ENCODE measurements around the gene OR6C68.
A peak's percentile ranks its signal among the peaks of the same experiment; 100 is the strongest.

Gene OR6C68

DNA sequence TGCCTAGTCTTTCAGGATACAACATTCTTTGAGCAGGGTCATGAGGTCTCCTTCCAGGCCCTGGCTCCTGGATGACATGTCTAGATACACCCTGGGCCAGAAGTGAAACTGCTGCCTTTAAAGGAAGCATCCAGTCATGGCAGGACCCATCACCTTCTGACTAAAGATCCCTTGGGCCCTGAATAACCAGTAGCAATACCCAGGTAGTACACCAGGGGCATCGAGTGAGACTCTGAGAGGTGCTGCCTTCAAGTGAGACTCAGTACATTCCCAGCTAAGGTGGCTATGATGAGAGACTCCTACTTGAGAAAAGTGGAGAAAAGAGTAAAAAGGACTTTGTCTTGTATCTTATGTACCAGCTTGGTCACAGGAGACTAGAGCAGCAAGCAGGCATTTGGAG lies 23.5 kb downstream of the OR6C68 start:
- H3K9me2 ChIP-seq (ENCODE audit: low read depth, low read length), result no peaks in the 10 kb centered on the region
- H3K4me3 ChIP-seq (ENCODE audit: low read depth, low read length, poor library complexity, severe bottlenecking), result no peak overlapping the region
- no peaks in the 10 kb centered on the region for H3K36me3 ChIP-seq (ENCODE audit: insufficient read depth, low read length)
- no peaks in the 10 kb centered on the region for H4K20me1 ChIP-seq (ENCODE audit: insufficient read depth, low read length)
- H3K79me2 ChIP-seq (ENCODE audit: insufficient read depth, low read length), result no peaks in the 10 kb centered on the region
- TF ChIP-seq, protein P1, sequence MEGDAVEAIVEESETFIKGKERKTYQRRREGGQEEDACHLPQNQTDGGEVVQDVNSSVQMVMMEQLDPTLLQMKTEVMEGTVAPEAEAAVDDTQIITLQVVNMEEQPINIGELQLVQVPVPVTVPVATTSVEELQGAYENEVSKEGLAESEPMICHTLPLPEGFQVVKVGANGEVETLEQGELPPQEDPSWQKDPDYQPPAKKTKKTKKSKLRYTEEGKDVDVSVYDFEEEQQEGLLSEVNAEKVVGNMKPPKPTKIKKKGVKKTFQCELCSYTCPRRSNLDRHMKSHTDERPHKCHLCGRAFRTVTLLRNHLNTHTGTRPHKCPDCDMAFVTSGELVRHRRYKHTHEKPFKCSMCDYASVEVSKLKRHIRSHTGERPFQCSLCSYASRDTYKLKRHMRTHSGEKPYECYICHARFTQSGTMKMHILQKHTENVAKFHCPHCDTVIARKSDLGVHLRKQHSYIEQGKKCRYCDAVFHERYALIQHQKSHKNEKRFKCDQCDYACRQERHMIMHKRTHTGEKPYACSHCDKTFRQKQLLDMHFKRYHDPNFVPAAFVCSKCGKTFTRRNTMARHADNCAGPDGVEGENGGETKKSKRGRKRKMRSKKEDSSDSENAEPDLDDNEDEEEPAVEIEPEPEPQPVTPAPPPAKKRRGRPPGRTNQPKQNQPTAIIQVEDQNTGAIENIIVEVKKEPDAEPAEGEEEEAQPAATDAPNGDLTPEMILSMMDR (IDR thresholded peaks at IDR 0.05; ENCODE audit: low read length), result peak; percentile 9; the same call in 1 of the 2 replicates
- TF ChIP-seq EZH2 (IDR thresholded peaks at IDR 0.05; ENCODE audit: borderline replicate concordance, low read length), result no peak
- no peaks in the 10 kb centered on the region for H3K4me1 ChIP-seq (ENCODE audit: insufficient read depth, low read length, severe bottlenecking)
- no peak overlapping the region for H3K27ac ChIP-seq (ENCODE audit: low read depth, low read length, poor library complexity, severe bottlenecking)
- H2AFZ ChIP-seq (ENCODE audit: low read length), result no peak overlapping the region
- H3K9ac ChIP-seq (ENCODE audit: low read length), result no peak overlapping the region
- no peak overlapping the region for H3K4me2 ChIP-seq (ENCODE audit: low read length)
- no peaks in the 10 kb centered on the region for H3K27me3 ChIP-seq (ENCODE audit: insufficient read depth, low read length)
- no peaks in the 10 kb centered on the region for H3F3A ChIP-seq (ENCODE audit: insufficient read depth, low read length)
- no peaks in the 10 kb centered on the region for H3K9me3 ChIP-seq (ENCODE audit: low read length)

GRCh38 chr12:55516391-55516790 lies 24.2 kb downstream of the OR6C68 start:
- no peaks in the 10 kb centered on the region for H3K79me2 ChIP-seq (ENCODE audit: insufficient read depth, low read length)
- no peak overlapping the region for H3K9ac ChIP-seq (ENCODE audit: low read length)
- no peaks in the 10 kb centered on the region for H3K4me1 ChIP-seq (ENCODE audit: insufficient read depth, low read length, severe bottlenecking)
- no peaks in the 10 kb centered on the region for H3K27me3 ChIP-seq (ENCODE audit: insufficient read depth, low read length)
- no peaks in the 10 kb centered on the region for H3K9me3 ChIP-seq (ENCODE audit: low read length)
- H4K20me1 ChIP-seq (ENCODE audit: insufficient read depth, low read length), result no peaks in the 10 kb centered on the region
- no peaks in the 10 kb centered on the region for H3F3A ChIP-seq (ENCODE audit: insufficient read depth, low read length)
- H3K4me3 ChIP-seq (ENCODE audit: low read depth, low read length, poor library complexity, severe bottlenecking), result no peak overlapping the region
- no peak overlapping the region for H3K4me2 ChIP-seq (ENCODE audit: low read length)
- TF ChIP-seq, protein P1 (IDR thresholded peaks at IDR 0.05; ENCODE audit: low read length), result no peak
- no peak for TF ChIP-seq EZH2 (IDR thresholded peaks at IDR 0.05; ENCODE audit: borderline replicate concordance, low read length)
- H3K27ac ChIP-seq (ENCODE audit: low read depth, low read length, poor library complexity, severe bottlenecking), result no peak overlapping the region
- no peaks in the 10 kb centered on the region for H3K36me3 ChIP-seq (ENCODE audit: insufficient read depth, low read length)
- H2AFZ ChIP-seq (ENCODE audit: low read length), result no peak overlapping the region
- H3K9me2 ChIP-seq (ENCODE audit: low read depth, low read length), result no peaks in the 10 kb centered on the region
